Measurements from ENCODE around the gene GPN2. TPM values are rescaled to one million over a fixed set of nuclear protein-coding genes. Genes with fewer than 3 reads are reported as not detected.
A peak's percentile ranks its signal among the peaks of the same experiment; 100 is the strongest.

Gene GPN2
- polyA plus RNA-seq, 3 donors = 8.3 to 15.9 (median 9.6) TPM

DNA sequence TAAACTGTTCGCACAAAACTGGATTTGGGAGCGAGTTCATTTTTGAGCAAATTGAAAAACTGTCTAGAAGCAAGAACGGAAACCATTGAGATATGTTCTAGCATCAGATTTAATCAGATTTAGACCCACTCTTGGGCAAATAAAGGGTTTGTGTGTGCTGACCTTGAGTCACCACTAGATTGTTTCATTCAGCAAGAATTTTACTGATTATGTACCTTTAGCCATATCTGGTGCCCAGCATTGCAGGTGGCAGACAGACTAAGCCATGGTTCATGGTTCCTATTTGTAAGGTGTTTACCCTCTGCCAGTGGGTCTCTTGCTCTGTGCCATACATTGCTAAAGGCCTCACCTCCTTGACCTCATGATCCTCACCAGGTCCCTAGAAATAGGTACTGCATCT is 32.8 kb upstream of the GPN2 start:
- H3K27me3 Mint-ChIP-seq (ENCODE audit: low read depth in 3 of 3) = peaks cover 0 to 3% (median 0%) of the 10 kb centered on the region in 3 donors
- intact Hi-C loops (cut with micrococcal nuclease) = no loop called here
- 100% methylated on average over 1 of the region's 3 CpGs for WGBS (ENCODE audit: insufficient coverage)
- H3K36me3 Mint-ChIP-seq = peaks cover 21 to 42% of the 10 kb centered on the region in 2 donors
- H3K4me3 Mint-ChIP-seq = peak overlapping the region; percentile 47 to 96
- peak overlapping the region in 4 of 7 donors; percentile 15 to 92 (median 75) for H3K27ac Mint-ChIP-seq
- no peak overlapping the region for H2AFZ ChIP-seq (ENCODE audit: insufficient read depth, low read depth, low read length, poor library complexity, severe bottlenecking)
- H3K27ac ChIP-seq (ENCODE audit: low read depth in 1 of 2, low read length in 2 of 2) = peak overlapping the region in 1 of 2 donors; percentile 83
- peaks cover 20% of the 10 kb centered on the region for H3K4me1 Mint-ChIP-seq
- H3K4me1 ChIP-seq (ENCODE audit: control insufficient read depth in 1 of 2, insufficient read depth in 2 of 2, low read length in 2 of 2) = peaks cover 15 to 21% of the 10 kb centered on the region in 2 donors
- H3K4me3 ChIP-seq (replicated peaks in 1 of 3; ENCODE audit: low read depth in 2 of 3, low read length in 3 of 3) = no peak overlapping the region
- peaks cover 35% of the 10 kb centered on the region for H3K79me2 ChIP-seq (ENCODE audit: insufficient read depth, low read length)
- no peaks in the 10 kb centered on the region for H3K9me3 Mint-ChIP-seq
- H4K20me1 ChIP-seq (ENCODE audit: insufficient read depth, low read length) = peaks cover 9% of the 10 kb centered on the region
- H3K27me3 ChIP-seq (ENCODE audit: control insufficient read depth in 2 of 2, insufficient read depth in 2 of 2, low read length in 2 of 2) = no peaks in the 10 kb centered on the region
- peaks cover 36 to 40% of the 10 kb centered on the region in 2 donors for H3K36me3 ChIP-seq (replicated peaks in 1 of 2; ENCODE audit: control insufficient read depth in 1 of 2, insufficient read depth in 2 of 2, low read length in 2 of 2)
- H3K4me2 ChIP-seq (replicated peaks; ENCODE audit: extremely low read depth, low read length, poor library complexity, severe bottlenecking) = peak overlapping the region; percentile 80
- TF ChIP-seq, protein P1, sequence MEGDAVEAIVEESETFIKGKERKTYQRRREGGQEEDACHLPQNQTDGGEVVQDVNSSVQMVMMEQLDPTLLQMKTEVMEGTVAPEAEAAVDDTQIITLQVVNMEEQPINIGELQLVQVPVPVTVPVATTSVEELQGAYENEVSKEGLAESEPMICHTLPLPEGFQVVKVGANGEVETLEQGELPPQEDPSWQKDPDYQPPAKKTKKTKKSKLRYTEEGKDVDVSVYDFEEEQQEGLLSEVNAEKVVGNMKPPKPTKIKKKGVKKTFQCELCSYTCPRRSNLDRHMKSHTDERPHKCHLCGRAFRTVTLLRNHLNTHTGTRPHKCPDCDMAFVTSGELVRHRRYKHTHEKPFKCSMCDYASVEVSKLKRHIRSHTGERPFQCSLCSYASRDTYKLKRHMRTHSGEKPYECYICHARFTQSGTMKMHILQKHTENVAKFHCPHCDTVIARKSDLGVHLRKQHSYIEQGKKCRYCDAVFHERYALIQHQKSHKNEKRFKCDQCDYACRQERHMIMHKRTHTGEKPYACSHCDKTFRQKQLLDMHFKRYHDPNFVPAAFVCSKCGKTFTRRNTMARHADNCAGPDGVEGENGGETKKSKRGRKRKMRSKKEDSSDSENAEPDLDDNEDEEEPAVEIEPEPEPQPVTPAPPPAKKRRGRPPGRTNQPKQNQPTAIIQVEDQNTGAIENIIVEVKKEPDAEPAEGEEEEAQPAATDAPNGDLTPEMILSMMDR (IDR thresholded peaks at IDR 0.05) = no peak
- no peak overlapping the region for H3K9ac ChIP-seq (ENCODE audit: insufficient read depth, low read length, poor library complexity, severe bottlenecking)
- no peak for DNase-seq
- no peaks in the 10 kb centered on the region for H3K9me3 ChIP-seq (replicated peaks in 1 of 2; ENCODE audit: control insufficient read depth in 1 of 2, insufficient read depth in 1 of 2, low read length in 2 of 2)

DNA sequence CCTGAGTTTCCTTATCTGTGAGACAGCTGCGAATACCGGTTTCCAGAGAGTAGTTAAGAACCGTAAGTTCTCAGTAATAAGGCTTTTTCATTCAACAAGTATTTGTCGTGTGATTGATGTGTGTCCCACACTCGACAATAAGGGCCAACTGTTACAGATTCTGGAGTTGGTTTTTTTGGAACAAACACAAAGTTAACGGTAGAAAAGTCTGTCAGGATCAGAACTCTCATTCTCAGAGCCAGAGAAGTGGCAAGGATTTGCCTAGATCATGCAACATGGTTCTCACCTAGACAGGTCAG is 32.3 kb upstream of the GPN2 start:
- WGBS (ENCODE audit: insufficient coverage) = 58% methylated on average over 5 of the region's 6 CpGs

More for the DNA sequence above, 32.3 kb upstream of the GPN2 start:
- Histone ChIP-seq H3K4me1 (ENCODE audit: control insufficient read depth in 1 of 2, insufficient read depth in 2 of 2, low read length in 2 of 2) (peaks cover 15 to 21% of the 10 kb centered on the region in 2 donors), H3K27me3 (ENCODE audit: control insufficient read depth in 2 of 2, insufficient read depth in 2 of 2, low read length in 2 of 2) (no peaks in the 10 kb centered on the region), H3K79me2 (ENCODE audit: insufficient read depth, low read length) (peaks cover 35% of the 10 kb centered on the region), H3K9ac (ENCODE audit: insufficient read depth, low read length, poor library complexity, severe bottlenecking) (peak overlapping the region; percentile 88), H2AFZ (ENCODE audit: insufficient read depth, low read depth, low read length, poor library complexity, severe bottlenecking) (peak overlapping the region; percentile 90), H3K4me2 (replicated peaks; ENCODE audit: extremely low read depth, low read length, poor library complexity, severe bottlenecking) (peak overlapping the region; percentile 80), H3K4me3 (replicated peaks in 1 of 3; ENCODE audit: low read depth in 2 of 3, low read length in 3 of 3) (peak overlapping the region; percentile 74 to 88 (median 78)), H3K9me3 (replicated peaks in 1 of 2; ENCODE audit: control insufficient read depth in 1 of 2, insufficient read depth in 1 of 2, low read length in 2 of 2) (no peaks in the 10 kb centered on the region), H4K20me1 (ENCODE audit: insufficient read depth, low read length) (peaks cover 9% of the 10 kb centered on the region), H3K27ac (ENCODE audit: low read depth in 1 of 2, low read length in 2 of 2) (peak overlapping the region in 1 of 2 donors; percentile 83), H3K36me3 (replicated peaks in 1 of 2; ENCODE audit: control insufficient read depth in 1 of 2, insufficient read depth in 2 of 2, low read length in 2 of 2) (peaks cover 31 to 35% of the 10 kb centered on the region in 2 donors)
- intact Hi-C loops (cut with micrococcal nuclease) = no loop called here
- no peaks in the 10 kb centered on the region for H3K9me3 Mint-ChIP-seq
- TF ChIP-seq, protein P1 (IDR thresholded peaks at IDR 0.05) = no peak
- H3K27me3 Mint-ChIP-seq (ENCODE audit: low read depth in 3 of 3) = peaks cover 0 to 3% (median 0%) of the 10 kb centered on the region in 3 donors
- peak overlapping the region in 6 of 7 donors; percentile 88 to 95 (median 92) for H3K27ac Mint-ChIP-seq
- DNase-seq = no peak
- H3K4me3 Mint-ChIP-seq = peak overlapping the region; percentile 91 to 96
- H3K36me3 Mint-ChIP-seq = peaks cover 17 to 38% of the 10 kb centered on the region in 2 donors
- H3K4me1 Mint-ChIP-seq = peaks cover 20% of the 10 kb centered on the region
